Esophagus squamous epithelium (tissue), 4 donors: ENCODE measurements around the gene PRR36.

ENCODE experiments used
- CTCF ChIP-seq, 6 experiments: fragments of 450-650 bp in 4 of 6; fragments of 200-600 bp in 2 of 6; sonication (generic) in 2 of 6; IDR thresholded peaks; one replicate each; pipeline ENCODE4 v1.5.1; 2016 to 2019; ENCODE audit warnings: antibody characterized with exemption in 6 of 6, mild to moderate bottlenecking in 4 of 6, moderate library complexity in 4 of 6
- POLR2A ChIP-seq, 4 donors: fragments of 450-650 bp; IDR thresholded peaks; one replicate each; pipeline ENCODE4 v1.6.1; 2017; ENCODE audit warnings: antibody characterized with exemption in 4 of 4, mild to moderate bottlenecking in 4 of 4, moderate library complexity in 3 of 4

GRCh38 chr19:7897292-7897691, 23.1 kb upstream of the PRR36 start:
- TF ChIP-seq CTCF (IDR thresholded peaks at IDR 0.05) (no peak), POLR2A (IDR thresholded peaks at IDR 0.05) (no peak)
